Astrocyte (in vitro differentiated cells and primary cell): Measurements from ENCODE around the gene TMEM237.

Source experiments
- EZH2 ChIP-seq: IDR thresholded peaks from 2 replicates; pipeline ENCODE4 v1.6.1; 2012; ENCODE audit warnings: mild to moderate bottlenecking, low read length, inconsistent platforms; ENCODE audit not compliant: insufficient read depth
- TF ChIP-seq, protein P1 (sequence below): IDR thresholded peaks from 2 replicates; pipeline ENCODE4 v1.5.1; 2011; ENCODE audit warnings: low read depth, mild to moderate bottlenecking, inconsistent platforms, low read length, moderate library complexity; ENCODE audit not compliant: insufficient read depth

DNA sequence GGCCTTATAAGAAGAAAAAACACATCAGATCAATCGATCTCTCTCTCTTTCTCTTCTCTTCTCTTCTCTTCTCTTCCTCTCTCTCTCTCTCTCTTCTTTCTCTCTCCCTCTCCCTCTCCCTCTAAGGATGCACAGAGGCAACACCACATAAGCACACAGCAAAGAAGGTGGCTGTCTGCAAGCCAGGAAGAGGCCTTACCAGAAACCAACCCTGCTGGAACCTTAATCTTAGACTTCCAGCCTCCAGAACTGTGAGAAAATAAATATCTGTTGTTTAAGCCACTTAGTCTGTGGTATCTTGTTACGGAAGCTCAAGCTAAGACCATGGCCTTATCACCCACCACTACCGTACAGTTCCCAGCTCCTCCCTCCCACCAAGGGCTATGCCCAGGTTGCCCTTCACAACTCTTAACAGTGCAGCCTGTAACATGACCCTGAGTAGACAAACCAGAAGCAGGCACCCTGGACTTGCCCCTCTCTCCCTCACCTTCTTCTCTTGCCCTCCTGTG lies 25.2 kb upstream of the TMEM237 start:
- TF ChIP-seq, protein P1, sequence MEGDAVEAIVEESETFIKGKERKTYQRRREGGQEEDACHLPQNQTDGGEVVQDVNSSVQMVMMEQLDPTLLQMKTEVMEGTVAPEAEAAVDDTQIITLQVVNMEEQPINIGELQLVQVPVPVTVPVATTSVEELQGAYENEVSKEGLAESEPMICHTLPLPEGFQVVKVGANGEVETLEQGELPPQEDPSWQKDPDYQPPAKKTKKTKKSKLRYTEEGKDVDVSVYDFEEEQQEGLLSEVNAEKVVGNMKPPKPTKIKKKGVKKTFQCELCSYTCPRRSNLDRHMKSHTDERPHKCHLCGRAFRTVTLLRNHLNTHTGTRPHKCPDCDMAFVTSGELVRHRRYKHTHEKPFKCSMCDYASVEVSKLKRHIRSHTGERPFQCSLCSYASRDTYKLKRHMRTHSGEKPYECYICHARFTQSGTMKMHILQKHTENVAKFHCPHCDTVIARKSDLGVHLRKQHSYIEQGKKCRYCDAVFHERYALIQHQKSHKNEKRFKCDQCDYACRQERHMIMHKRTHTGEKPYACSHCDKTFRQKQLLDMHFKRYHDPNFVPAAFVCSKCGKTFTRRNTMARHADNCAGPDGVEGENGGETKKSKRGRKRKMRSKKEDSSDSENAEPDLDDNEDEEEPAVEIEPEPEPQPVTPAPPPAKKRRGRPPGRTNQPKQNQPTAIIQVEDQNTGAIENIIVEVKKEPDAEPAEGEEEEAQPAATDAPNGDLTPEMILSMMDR = no peak
- no peak for TF ChIP-seq EZH2
